NB4 (cell line): ENCODE results near the gene ZDHHC16.

ENCODE experiments used
- DNase-seq: peaks from one replicate; pipeline ENCODE4 v3.0.0; 2010; ENCODE audit warnings: low read depth
- H3K4me3 ChIP-seq: one replicate; pipeline ENCODE4 v1.5.1; 2011; ENCODE audit warnings: mild to moderate bottlenecking, low read depth, low read length, moderate library complexity
- MYC ChIP-seq: IDR thresholded peaks from 2 replicates; pipeline ENCODE4 v1.6.1; 2011; ENCODE audit warnings: low read depth, low read length
- POLR2A ChIP-seq: IDR thresholded peaks from 2 replicates; pipeline ENCODE4 v1.6.1; 2011; ENCODE audit warnings: mild to moderate bottlenecking; ENCODE audit not compliant: insufficient read length; ENCODE audit errors: extremely low read depth
- TF ChIP-seq, protein P1 (sequence below): IDR thresholded peaks from 2 replicates; pipeline ENCODE4 v1.6.1; 2011; ENCODE audit warnings: low read depth, low read length
- TF ChIP-seq, protein P2 (sequence below): IDR thresholded peaks from one replicate; pipeline ENCODE4 v1.5.1; 2012; ENCODE audit warnings: low read depth, low read length

ZDHHC16 gene

DNA sequence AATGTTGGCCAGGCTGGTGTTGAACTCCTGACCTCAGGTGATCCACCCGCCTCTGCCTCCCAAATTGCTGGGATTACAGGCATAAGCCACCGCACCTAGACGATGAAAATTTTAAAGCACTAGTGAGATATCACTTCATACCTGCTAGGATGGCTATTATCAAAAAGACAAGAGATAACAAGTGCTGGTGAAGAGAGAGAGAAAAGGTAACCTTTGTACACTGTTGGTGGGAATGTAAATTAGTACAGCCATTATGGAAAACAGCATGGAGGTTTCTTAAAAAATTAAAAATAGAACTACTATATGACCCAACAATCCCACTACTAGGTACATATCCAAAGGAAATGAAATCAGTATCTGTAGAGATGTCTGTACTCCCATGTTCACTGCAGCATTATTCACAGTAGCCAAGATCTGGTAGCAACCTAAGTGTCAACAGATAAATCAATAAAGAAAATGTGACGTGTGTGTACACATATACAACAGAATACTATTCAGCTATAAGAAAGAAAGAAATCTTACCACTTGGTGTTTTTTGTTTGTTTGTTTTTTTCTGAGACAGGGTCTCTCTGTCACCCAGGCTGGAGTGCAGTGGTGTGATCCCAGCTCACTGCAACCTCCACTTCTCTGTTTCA lies 39.8 kb downstream of the ZDHHC16 start:
- H3K4me3 ChIP-seq = no peak overlapping the region
- TF ChIP-seq, protein P1, sequence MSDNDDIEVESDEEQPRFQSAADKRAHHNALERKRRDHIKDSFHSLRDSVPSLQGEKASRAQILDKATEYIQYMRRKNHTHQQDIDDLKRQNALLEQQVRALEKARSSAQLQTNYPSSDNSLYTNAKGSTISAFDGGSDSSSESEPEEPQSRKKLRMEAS = no peak
- TF ChIP-seq POLR2A (no peak), MYC (no peak)
- TF ChIP-seq, protein P2, sequence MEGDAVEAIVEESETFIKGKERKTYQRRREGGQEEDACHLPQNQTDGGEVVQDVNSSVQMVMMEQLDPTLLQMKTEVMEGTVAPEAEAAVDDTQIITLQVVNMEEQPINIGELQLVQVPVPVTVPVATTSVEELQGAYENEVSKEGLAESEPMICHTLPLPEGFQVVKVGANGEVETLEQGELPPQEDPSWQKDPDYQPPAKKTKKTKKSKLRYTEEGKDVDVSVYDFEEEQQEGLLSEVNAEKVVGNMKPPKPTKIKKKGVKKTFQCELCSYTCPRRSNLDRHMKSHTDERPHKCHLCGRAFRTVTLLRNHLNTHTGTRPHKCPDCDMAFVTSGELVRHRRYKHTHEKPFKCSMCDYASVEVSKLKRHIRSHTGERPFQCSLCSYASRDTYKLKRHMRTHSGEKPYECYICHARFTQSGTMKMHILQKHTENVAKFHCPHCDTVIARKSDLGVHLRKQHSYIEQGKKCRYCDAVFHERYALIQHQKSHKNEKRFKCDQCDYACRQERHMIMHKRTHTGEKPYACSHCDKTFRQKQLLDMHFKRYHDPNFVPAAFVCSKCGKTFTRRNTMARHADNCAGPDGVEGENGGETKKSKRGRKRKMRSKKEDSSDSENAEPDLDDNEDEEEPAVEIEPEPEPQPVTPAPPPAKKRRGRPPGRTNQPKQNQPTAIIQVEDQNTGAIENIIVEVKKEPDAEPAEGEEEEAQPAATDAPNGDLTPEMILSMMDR = no peak
- DNase-seq = no peak

DNA sequence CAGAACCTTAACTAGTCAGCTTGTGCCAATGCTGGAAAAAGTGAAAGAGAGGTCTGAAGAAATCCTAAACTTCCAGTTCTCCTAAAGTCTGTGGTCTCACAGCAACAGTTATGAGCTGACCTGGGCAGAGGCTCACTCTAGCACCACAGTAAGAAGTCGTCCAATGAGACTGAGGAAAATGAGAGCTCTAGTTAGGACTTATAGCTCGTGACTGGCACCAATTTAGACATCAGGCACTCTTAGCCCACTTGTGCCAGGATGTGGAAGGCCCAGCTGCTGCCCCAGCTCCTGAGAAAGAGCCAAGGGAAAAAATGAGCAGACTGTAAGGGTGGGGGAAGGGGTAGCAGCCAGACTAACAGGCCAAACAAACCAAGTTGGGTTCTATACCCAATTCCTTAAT lies 44.6 kb downstream of the ZDHHC16 start:
- H3K4me3 ChIP-seq = no peak overlapping the region
- no peak for DNase-seq
- TF ChIP-seq, protein P2 = no peak
- TF ChIP-seq POLR2A (no peak), MYC (no peak)

DNA sequence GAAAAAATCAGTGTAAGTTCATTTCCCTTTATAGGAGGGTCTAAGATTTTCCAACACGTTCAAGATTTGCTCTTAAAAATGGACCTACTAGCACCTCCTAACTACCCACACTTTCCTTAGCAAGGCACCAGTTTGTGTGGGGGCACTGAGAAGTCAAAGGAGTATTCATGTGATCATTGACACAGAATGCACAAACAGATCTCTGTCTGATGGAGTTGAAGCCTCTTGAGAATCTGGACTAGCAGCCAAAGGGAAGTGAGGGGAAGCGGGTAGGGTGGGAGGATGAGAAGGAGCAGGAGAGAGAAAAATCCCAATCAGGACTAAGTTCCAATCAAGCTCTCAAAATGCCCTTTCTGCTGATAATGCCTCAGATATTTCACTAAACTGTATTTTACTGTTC lies 48.2 kb downstream of the ZDHHC16 start:
- TF ChIP-seq, protein P1 = no peak
- TF ChIP-seq MYC = no peak
- TF ChIP-seq POLR2A = no peak
- TF ChIP-seq, protein P2 = no peak
- no peak overlapping the region for H3K4me3 ChIP-seq
- DNase-seq = no peak

DNA sequence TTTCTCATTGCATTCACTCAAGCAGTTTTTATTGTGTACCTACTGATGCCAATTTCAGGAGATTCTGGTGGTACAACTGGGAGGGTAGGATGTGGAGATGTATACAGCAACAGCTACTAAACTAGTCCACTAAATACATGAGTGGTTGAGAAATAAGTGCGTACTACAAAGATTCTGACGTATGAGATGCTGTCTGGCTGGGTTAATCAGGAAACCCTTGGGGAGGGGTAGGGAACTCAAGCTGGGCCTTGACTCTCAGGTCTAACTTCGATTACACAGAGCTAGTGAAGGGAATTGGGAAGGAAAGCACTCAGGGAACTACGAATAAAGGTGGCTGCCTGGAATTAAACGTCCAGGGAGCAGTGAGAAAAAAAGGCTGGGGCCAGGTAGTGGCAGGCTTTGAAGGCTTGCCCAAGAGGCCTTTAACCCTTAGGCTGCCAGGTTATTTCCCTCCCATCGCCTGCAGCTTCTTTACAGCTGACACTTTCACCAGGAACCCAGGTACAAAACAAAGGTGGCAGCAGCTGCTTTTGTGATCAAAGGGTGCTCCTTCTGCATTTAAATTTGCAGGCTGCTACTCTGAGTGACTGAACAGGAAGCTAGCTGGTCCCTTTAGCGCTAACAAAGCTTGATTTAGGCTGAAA lies 49.0 kb downstream of the ZDHHC16 start:
- H3K4me3 ChIP-seq = peak overlapping the region; percentile 2
- no peak for DNase-seq
- TF ChIP-seq, protein P1 = no peak
- TF ChIP-seq, protein P2 = no peak
- TF ChIP-seq MYC (no peak), POLR2A (no peak)

DNA sequence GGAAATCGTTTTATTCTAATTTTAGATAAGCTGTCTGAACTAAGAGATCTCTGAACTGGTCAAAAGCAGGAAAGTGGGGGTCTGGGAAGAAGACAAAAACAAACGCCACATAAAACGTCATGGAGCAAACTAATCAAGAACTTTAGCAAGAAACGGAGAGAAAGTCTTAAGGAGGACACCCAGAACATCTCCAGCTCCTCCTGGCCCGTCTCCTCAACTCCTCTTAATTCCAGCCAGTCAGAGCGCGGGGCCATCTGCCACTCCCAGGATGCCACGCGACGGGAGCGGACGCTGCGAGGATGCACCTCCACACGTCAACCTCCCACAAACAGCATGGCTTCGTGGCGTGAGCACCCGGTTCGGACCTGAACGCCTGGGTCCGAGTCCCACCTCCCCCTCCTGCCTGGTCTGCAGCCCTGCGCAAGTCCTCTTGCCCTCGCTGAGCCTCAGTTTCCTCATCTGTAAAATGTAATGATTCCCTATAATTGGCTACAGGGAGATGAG lies 51.6 kb downstream of the ZDHHC16 start:
- TF ChIP-seq, protein P1 = peak; percentile 92
- TF ChIP-seq, protein P2 = no peak
- peak; percentile 86 for TF ChIP-seq MYC
- TF ChIP-seq POLR2A = peak; percentile 27
- peak; percentile 91 for DNase-seq
- H3K4me3 ChIP-seq = peak overlapping the region; percentile 88
